ENCODE data around the gene CDH4. TPM values are rescaled to one million over a fixed set of nuclear protein-coding genes. Genes with fewer than 3 reads are reported as not detected.

Gene CDH4
- total and polyA plus RNA-seq, 2 of the 8 experiments (the other 6 are each of a cell fraction or from before 2014, with no cell fraction given), result 4.3 to 7.9 TPM

DNA sequence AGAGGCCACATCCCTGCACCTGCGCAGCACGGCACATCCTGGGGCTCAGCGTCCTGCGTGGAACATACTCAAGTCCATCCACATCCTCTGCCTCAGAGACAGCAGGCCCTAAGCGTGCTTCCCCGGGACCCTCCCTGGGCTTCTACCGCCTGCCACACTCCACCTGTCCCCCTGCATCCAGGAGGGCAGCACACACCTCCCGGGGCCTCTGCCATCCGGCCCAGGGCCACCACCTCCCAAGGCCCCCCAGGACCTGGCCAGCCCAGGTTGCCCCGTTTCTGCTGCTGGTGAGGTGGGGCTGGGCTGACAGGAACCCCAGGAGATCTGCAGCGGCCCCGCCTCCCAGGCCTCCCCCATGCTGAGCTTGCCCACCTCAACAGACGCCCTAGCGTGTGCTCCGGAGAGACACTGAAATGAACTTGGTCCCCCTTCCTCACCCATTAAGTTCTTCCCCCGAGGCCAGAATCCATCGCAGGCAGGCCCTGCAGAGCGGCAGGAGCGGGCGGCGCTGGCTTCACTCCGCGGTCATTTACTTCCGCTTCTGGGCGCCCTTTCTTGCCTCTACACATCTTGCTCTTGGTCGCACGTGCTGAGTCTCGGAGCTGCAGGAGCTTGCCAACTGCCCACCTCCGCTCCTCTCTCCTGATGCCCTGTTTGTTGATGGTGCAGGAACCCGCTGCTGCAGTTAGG is 578.3 kb downstream of the CDH4 start (continued):
- no peak for TF ChIP-seq SIN3A (conservative IDR thresholded peaks at IDR 0.05 in 1 of 2, IDR thresholded peaks at IDR 0.05 in 1 of 2; ENCODE audit: low read depth in 1 of 2, low read length in 2 of 2)
- TF ChIP-seq ZNF274 (IDR thresholded peaks at IDR 0.05; ENCODE audit: borderline replicate concordance, extremely low read depth, low read length), result no peak
- TF ChIP-seq RNF2 (IDR thresholded peaks at IDR 0.05; ENCODE audit: borderline replicate concordance, low read depth, low read length, missing control alignments, poor library complexity, severe bottlenecking), result no peak

Data from H1 (cell line).